H9 (cell line): ENCODE data around the gene PNPLA7. TPM values are rescaled to one million over a fixed set of nuclear protein-coding genes. Genes with fewer than 3 reads are reported as not detected.

ENCODE experiments used
- DNase-seq: peaks from one replicate; pipeline ENCODE4 v3.0.0-alpha.2; 2017
- H2AFZ ChIP-seq: one replicate; pipeline ENCODE4 v1.6.1; 2013; ENCODE audit warnings: mild to moderate bottlenecking, low read length, control low read depth, moderate library complexity
- H2AK5ac ChIP-seq: 2 replicates; pipeline ENCODE4 v1.6.1; 2013; ENCODE audit warnings: low read length, control low read depth, mixed read lengths; ENCODE audit not compliant: insufficient read length
- H2BK120ac ChIP-seq: one replicate; pipeline ENCODE4 v1.6.1; 2013; ENCODE audit warnings: low read depth, mild to moderate bottlenecking, low read length, control low read depth, inconsistent platforms; ENCODE audit not compliant: poor library complexity, severe bottlenecking
- H2BK12ac ChIP-seq: 2 replicates; pipeline ENCODE4 v1.6.1; 2013; ENCODE audit warnings: low read length, control low read depth, mixed read lengths, low read depth; ENCODE audit not compliant: insufficient read length
- H2BK15ac ChIP-seq: 2 replicates; pipeline ENCODE4 v1.6.1; 2013; ENCODE audit warnings: low read depth, low read length, control low read depth
- H2BK20ac ChIP-seq: one replicate; pipeline ENCODE4 v1.6.1; 2013; ENCODE audit warnings: low read depth, mild to moderate bottlenecking, low read length, control low read depth, inconsistent platforms; ENCODE audit not compliant: poor library complexity, severe bottlenecking
- H2BK5ac ChIP-seq: 2 replicates; pipeline ENCODE4 v1.6.1; 2013; ENCODE audit warnings: low read length, control low read depth, mixed read lengths; ENCODE audit not compliant: insufficient read length
- H3K14ac ChIP-seq: 2 replicates; pipeline ENCODE4 v1.6.1; 2013; ENCODE audit warnings: low read length, control low read depth; ENCODE audit not compliant: insufficient read depth
- H3K18ac ChIP-seq: 2 replicates; pipeline ENCODE4 v1.6.1; 2013; ENCODE audit warnings: low read depth, mild to moderate bottlenecking, mixed read lengths, low read length, control low read depth; ENCODE audit not compliant: insufficient read length
- H3K23ac ChIP-seq: 2 replicates; pipeline ENCODE4 v1.6.1; 2013; ENCODE audit warnings: low read length, control low read depth, mixed read lengths, low read depth; ENCODE audit not compliant: insufficient read length
- H3K23me2 ChIP-seq: 2 replicates; pipeline ENCODE4 v1.6.1; 2013; ENCODE audit warnings: low read depth, mild to moderate bottlenecking, mixed read lengths, low read length, control low read depth; ENCODE audit not compliant: insufficient read length, poor library complexity, severe bottlenecking
- H3K27ac ChIP-seq: 2 replicates; pipeline ENCODE4 v1.5.1; 2013; ENCODE audit warnings: low read length, control low read depth, mixed read lengths, low read depth; ENCODE audit not compliant: insufficient read length
- H3K27me3 ChIP-seq: 2 replicates; pipeline ENCODE4 v1.6.1; 2013; ENCODE audit warnings: low read length, control low read depth, inconsistent platforms; ENCODE audit not compliant: insufficient read depth
- H3K4ac ChIP-seq: 2 replicates; pipeline ENCODE4 v1.6.1; 2013; ENCODE audit warnings: low read depth, mild to moderate bottlenecking, control low read depth, inconsistent platforms, low read length, moderate library complexity
- H3K4me1 ChIP-seq: 2 replicates; pipeline ENCODE4 v1.6.1; 2013; ENCODE audit warnings: low read length, control low read depth, inconsistent platforms; ENCODE audit not compliant: insufficient read depth
- H3K4me2 ChIP-seq: 2 replicates; pipeline ENCODE4 v1.6.1; 2013; ENCODE audit warnings: low read length, control low read depth, mixed read lengths; ENCODE audit not compliant: insufficient read length, insufficient read depth
- H3K56ac ChIP-seq: 2 replicates; pipeline ENCODE4 v1.6.1; 2013; ENCODE audit warnings: low read depth, mild to moderate bottlenecking, mixed read lengths, low read length, control low read depth; ENCODE audit not compliant: insufficient read length
- H3K79me1 ChIP-seq: 2 replicates; pipeline ENCODE4 v1.6.1; 2013; ENCODE audit warnings: low read depth, mild to moderate bottlenecking, moderate library complexity, low read length, control low read depth, inconsistent platforms; ENCODE audit not compliant: insufficient read depth, poor library complexity, severe bottlenecking
- H3K79me2 ChIP-seq: 2 replicates; pipeline ENCODE4 v1.6.1; 2013; ENCODE audit warnings: low read length, control low read depth, inconsistent platforms; ENCODE audit not compliant: insufficient read depth
- H3K9ac ChIP-seq: 2 replicates; pipeline ENCODE4 v1.6.1; 2013; ENCODE audit warnings: low read length, control low read depth, mixed read lengths; ENCODE audit not compliant: insufficient read length; ENCODE audit errors: extremely low read depth
- H3K9me3 ChIP-seq: one replicate; pipeline ENCODE4 v1.6.1; 2013; ENCODE audit warnings: low read depth, low read length, inconsistent platforms; ENCODE audit not compliant: control insufficient read depth
- H3T11ph ChIP-seq: one replicate; pipeline ENCODE4 v1.6.1; 2013; ENCODE audit warnings: mild to moderate bottlenecking, low read length, control low read depth, inconsistent platforms
- H4K20me1 ChIP-seq: one replicate; pipeline ENCODE4 v1.6.1; 2013; ENCODE audit not compliant: control insufficient read depth, insufficient read length, insufficient read depth
- H4K5ac ChIP-seq: 2 replicates; pipeline ENCODE4 v1.6.1; 2013; ENCODE audit warnings: low read depth, mild to moderate bottlenecking, mixed read lengths, low read length, control low read depth; ENCODE audit not compliant: insufficient read length
- H4K8ac ChIP-seq: replicated peaks from 2 replicates; pipeline ENCODE4 v1.6.1; 2013; ENCODE audit warnings: low read length, control low read depth, mixed read lengths, low read depth; ENCODE audit not compliant: insufficient read length
- H4K91ac ChIP-seq: 2 replicates; pipeline ENCODE4 v1.6.1; 2013; ENCODE audit warnings: low read depth, mild to moderate bottlenecking, moderate library complexity, mixed read lengths, low read length, control low read depth; ENCODE audit not compliant: insufficient read length
- H3K27ac Mint-ChIP-seq, 3 experiments: 2 replicates in 2 of 3; 3 replicates in 1 of 3; pipeline ENCODE4 v1.8.0; 2020 to 2021; ENCODE audit warnings: mixed read lengths in 3 of 3, mild to moderate bottlenecking in 1 of 3, moderate library complexity in 1 of 3
- H3K27me3 Mint-ChIP-seq: 2 replicates; pipeline ENCODE4 v1.8.0; 2021; ENCODE audit warnings: low read depth, mild to moderate bottlenecking, moderate library complexity, mixed read lengths
- H3K36me3 Mint-ChIP-seq, 3 experiments: 2 replicates in 2 of 3; 3 replicates in 1 of 3; pipeline ENCODE4 v1.8.0; 2020 to 2021; ENCODE audit warnings: low read depth in 3 of 3, mixed read lengths in 3 of 3; ENCODE audit not compliant: insufficient read depth in 1 of 3
- H3K4me1 Mint-ChIP-seq, 2 experiments: 2 replicates each; pipeline ENCODE4 v1.8.0; 2020; ENCODE audit warnings: mixed read lengths in 2 of 2
- H3K4me3 Mint-ChIP-seq, 2 experiments: 2 replicates in 1 of 2; 3 replicates in 1 of 2; pipeline ENCODE4 v1.8.0; 2020 to 2021; ENCODE audit warnings: mild to moderate bottlenecking in 2 of 2, mixed read lengths in 2 of 2, moderate library complexity in 1 of 2
- H3K9me3 Mint-ChIP-seq, 2 experiments: 2 replicates in 1 of 2; 3 replicates in 1 of 2; pipeline ENCODE4 v1.8.0; 2020; ENCODE audit warnings: mild to moderate bottlenecking in 2 of 2, mixed read lengths in 2 of 2, moderate library complexity in 1 of 2
- whole genome bisulfite sequencing: extraction: QIAGEN DNeasy Blood & Tissue Kit; methylation state at CpG from one replicate; pipeline ENCODE4 v1.1.7; 2013; ENCODE audit warnings: missing lambda C conversion rate, low lambda C conversion rate, mixed read lengths; ENCODE audit not compliant: insufficient read length; ENCODE audit errors: extremely low coverage; 5-methylcytosine and 5-hydroxymethylcytosine counted together
- total RNA-seq: library from RNA; stranded (reverse); gene quantifications from 2 replicates; pipeline ENCODE4 v1.2.1, GENCODE V29; 2021
- TF ChIP-seq, protein P1 (sequence below): fragments of 200-600 bp; sonication (generic); conservative IDR thresholded peaks from 3 replicates; pipeline ENCODE4 v1.8.0; 2021; ENCODE audit warnings: antibody characterized with exemption, mild to moderate bottlenecking

The PNPLA7 gene
- total RNA-seq, 1 experiment from 2014 or later = 1.8 TPM

GRCh38 chr9:137459601-137460362, 90.4 kb downstream of the PNPLA7 start:
- Histone ChIP-seq H3K56ac (no peak overlapping the region), H2BK20ac (no peak overlapping the region), H3K27ac (no peak overlapping the region), H2BK15ac (no peak overlapping the region), H2AFZ (no peak overlapping the region), H3K23ac (no peak overlapping the region), H3K4me2 (no peak overlapping the region), H3K79me1 (no peaks in the 10 kb centered on the region), H3K27me3 (no peaks in the 10 kb centered on the region; the same call in 1 of the 2 replicates), H3K14ac (no peak overlapping the region; the same call in 1 of the 2 replicates), H3K4me1 (no peaks in the 10 kb centered on the region), H2BK5ac (no peak overlapping the region), H4K5ac (no peak overlapping the region), H2BK120ac (no peak overlapping the region), H4K20me1 (peaks cover 3% of the 10 kb centered on the region), H4K91ac (no peak overlapping the region), H2BK12ac (no peak overlapping the region), H3T11ph (no peak overlapping the region), H3K9me3 (no peaks in the 10 kb centered on the region), H3K9ac (no peak overlapping the region), H4K8ac (no peak overlapping the region), H3K4ac (no peak overlapping the region), H3K18ac (peak overlapping the region; percentile 6), H3K79me2 (no peaks in the 10 kb centered on the region), H3K23me2 (peaks cover 9% of the 10 kb centered on the region), H2AK5ac (no peak overlapping the region)
- H3K9me3 Mint-ChIP-seq = no peaks in the 10 kb centered on the region
- no CpG with 5 or more reads among the region's 15 CpGs for WGBS
- peaks cover 30% of the 10 kb centered on the region for H3K27me3 Mint-ChIP-seq
- H3K36me3 Mint-ChIP-seq = peaks cover 0 to 17% (median 13%) of the 10 kb centered on the region in 3 experiments; a peak in 4 of 7 replicates
- TF ChIP-seq, protein P1, sequence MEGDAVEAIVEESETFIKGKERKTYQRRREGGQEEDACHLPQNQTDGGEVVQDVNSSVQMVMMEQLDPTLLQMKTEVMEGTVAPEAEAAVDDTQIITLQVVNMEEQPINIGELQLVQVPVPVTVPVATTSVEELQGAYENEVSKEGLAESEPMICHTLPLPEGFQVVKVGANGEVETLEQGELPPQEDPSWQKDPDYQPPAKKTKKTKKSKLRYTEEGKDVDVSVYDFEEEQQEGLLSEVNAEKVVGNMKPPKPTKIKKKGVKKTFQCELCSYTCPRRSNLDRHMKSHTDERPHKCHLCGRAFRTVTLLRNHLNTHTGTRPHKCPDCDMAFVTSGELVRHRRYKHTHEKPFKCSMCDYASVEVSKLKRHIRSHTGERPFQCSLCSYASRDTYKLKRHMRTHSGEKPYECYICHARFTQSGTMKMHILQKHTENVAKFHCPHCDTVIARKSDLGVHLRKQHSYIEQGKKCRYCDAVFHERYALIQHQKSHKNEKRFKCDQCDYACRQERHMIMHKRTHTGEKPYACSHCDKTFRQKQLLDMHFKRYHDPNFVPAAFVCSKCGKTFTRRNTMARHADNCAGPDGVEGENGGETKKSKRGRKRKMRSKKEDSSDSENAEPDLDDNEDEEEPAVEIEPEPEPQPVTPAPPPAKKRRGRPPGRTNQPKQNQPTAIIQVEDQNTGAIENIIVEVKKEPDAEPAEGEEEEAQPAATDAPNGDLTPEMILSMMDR = no peak
- H3K27ac Mint-ChIP-seq = no peak overlapping the region
- no peak for DNase-seq
- H3K4me3 Mint-ChIP-seq = peak overlapping the region; percentile 17 to 58; a peak in 2 of 5 replicates
- peaks cover 0 to 7% of the 10 kb centered on the region in 2 experiments; a peak in 2 of 4 replicates for H3K4me1 Mint-ChIP-seq
